NCI-H1417 (cell line): ENCODE data around the gene EPHB2.
"Not testable (repeated sequence)": the region's sequence is repeated elsewhere in the genome, so short reads cannot be mapped to it uniquely, and the experiment has no call there.

Experiments used
- DNase-seq, 3 experiments: peaks; one replicate each; lab custom pipeline; 2025; lab: John Stamatoyannopoulos, UW

The EPHB2 gene

DNA sequence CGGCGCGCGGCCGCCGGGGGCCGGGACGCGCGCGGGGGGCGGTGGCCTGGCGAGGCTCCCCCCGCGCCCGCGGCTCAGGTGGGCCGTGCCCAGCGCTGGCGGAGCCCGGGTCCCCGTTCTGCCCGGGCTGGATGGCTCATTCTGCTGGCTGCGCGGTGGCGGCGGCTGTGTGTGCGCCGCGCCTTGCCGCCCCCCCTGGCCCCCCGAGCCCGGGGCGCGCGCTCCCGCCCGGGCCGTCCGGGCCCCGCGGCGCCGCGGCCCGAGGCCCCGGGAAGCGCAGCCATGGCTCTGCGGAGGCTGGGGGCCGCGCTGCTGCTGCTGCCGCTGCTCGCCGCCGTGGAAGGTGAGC is at the start of gene EPHB2:
Gene EPHB2 (plus strand): TSS at position 139 of the 349 bp plus-strand sequence. CDS start 144 bp downstream, at position 283.
- peak; percentile 52 to 65 (median 63) for DNase-seq

DNA sequence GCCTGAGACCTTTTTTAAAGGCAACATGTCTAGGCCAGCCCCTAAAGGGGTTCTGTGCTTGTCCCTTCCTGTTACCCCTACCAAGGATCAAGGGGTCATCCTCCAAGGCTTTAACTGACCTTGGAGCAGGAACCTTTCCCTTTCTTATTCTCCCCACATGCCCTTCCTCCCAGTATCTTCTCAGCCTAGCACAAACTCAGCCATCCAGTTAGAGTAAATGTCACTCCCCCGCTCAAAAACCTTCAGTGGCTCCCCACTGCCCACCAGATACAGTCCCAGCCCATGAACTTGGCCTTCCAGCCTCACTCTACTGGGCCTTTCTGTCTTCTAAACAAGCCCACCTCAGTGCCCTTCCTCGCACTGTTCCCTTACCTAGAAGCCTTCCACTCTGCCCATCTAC is 48.8 kb upstream of the EPHB2 start:
- no peak for DNase-seq

DNA sequence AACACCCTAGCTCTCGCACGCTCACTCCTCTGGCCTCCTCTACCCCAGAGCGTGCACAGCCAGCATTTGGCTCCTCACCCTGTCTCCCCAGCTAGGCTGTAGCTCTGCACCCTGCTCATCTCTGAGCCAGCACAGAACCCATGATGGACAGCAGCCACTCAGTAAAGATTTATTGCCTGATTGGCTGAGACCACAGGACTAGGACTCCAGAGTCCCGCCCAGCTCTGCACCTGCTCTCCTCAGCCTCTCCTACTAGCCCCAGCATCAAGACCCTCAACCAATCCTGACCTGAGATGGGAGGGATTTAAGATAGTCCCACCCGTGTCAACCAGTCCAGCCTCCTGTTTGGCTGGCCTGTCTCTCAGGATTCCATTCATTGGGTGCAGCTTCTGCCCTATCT is 48.3 kb upstream of the EPHB2 start:
- DNase-seq, result peak in 2 of 3 experiments; percentile 12 to 33

DNA sequence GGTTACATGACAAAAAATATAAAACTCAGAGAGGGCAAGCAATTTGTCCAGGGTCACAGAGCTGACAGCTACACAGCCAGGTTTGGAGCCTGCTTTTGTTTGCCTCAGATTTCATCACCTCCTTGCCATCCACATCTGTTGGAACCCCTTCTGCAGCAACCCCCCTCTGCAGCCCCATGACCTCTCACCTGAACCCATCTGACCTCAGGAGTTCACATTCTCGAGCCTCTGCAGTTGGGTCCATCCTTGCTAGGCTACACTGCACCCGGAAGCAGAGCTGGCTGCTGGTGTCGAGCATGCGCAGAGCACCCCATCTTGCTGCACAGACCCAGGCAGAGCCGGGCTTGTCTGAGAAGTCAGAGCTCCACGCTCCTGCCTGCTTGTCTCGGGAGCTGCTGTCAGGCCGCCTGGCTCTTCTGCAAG is 47.6 kb upstream of the EPHB2 start:
- DNase-seq, result no peak

DNA sequence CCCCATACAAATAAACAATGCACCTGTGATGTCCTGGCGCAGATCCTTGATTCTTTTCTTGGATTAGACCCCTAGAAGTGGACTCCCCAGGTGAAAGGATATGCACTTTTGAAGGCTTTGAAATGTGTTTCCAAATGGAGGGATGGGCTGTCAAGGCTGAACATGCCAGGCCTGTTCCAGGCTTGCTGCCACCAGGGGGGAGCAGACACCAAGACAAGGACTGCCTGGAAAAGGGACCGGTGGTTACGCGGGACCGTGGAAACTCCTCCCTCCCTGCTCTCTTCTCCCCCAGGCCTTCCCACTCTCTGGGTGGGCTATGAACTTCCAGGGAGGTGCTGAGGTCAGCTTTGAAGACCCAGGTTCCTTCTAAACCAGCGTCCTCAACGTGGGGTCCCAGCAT is 44.9 kb upstream of the EPHB2 start:
- DNase-seq, result peak in 2 of 3 experiments; percentile 19 to 55

DNA sequence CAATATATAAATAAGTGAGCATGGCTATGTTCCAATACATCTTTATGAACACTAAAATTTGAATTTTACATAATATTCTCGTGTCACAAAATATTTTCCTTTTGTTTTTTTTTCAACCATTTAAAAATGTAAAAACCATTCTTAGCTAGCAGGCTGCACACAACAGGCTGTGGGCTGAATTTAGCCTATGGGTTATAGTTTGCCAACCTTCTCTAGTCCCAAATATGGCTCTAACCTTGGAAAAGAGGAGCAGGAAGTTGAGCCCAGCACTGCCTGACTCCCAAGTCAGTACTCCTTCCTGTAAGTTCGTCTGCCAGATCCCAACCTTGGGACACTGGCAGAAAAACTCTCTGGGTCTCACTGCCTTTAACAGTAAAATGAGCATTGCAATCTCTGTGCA is 44.2 kb upstream of the EPHB2 start:
- DNase-seq, result no peak

DNA sequence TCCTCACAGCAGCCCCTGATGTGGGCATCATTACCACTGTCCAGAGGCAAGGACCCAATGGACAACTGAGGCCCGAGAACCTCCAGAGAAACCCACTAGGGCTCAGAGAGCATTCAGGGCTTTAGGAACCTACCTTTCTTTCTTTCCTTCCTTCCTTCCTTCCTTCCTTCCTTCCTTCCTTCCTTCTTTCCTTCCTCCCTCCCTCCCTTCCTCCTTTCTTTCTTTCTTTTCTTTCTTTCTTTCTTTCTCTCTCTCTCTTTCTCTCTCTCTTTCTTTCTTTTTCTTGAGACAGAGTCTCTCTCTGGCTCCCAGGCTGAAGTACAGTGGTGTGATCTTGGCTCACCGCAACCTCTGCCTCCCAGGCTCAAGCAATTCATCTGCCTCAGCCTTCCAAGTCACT is 41.8 kb upstream of the EPHB2 start:
- DNase-seq, result not testable (repeated sequence)

DNA sequence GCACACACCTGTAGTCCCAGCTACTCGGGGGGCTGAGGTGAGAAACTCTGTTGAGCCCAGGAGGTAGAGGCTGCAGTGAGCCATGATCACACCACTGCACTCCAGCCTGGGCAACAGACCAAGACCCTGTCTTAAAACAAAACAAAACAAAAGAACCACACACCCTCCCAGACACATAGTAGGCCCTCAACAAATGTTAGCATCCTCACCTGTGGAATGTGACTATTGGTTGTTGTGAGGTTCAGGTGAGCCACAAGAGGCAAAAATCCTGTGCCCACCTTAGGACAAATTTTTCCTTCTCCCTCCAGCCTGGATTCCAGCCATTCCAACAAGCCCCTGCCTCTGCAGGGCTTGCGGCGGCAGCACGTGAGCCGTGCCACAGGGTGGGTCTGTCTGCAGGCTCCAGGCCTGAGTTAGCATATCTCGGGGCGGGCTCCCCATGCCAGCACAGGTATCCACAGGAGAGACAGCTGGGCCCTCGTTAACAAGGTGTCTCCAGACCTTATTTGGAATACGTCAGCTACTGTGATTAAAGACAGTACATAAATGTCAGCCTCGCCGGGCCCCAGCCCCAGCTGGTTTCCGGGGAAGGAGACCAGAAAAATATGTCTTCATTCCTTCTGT is 40.2 kb upstream of the EPHB2 start:
- peak in 1 of 3 experiments; percentile 18 for DNase-seq

DNA sequence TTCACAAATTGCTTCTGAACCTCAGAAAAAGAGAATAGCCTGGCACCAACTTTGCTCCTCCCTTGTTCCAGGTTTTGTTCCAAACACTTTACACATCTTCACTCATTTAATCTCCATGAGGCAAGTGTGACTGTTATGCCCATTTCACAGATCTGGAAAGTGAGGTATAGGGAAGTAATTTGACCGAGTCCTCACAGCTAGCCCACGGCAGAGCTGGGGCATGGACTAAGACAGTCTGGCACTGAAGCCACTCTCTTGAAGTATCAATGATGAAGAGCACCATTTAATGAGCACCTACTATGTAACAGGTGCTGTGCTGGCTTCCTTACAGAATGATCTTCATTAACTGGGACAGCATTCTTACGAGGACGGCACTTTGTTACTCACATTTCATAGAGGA is 38.6 kb upstream of the EPHB2 start:
- DNase-seq, result no peak

DNA sequence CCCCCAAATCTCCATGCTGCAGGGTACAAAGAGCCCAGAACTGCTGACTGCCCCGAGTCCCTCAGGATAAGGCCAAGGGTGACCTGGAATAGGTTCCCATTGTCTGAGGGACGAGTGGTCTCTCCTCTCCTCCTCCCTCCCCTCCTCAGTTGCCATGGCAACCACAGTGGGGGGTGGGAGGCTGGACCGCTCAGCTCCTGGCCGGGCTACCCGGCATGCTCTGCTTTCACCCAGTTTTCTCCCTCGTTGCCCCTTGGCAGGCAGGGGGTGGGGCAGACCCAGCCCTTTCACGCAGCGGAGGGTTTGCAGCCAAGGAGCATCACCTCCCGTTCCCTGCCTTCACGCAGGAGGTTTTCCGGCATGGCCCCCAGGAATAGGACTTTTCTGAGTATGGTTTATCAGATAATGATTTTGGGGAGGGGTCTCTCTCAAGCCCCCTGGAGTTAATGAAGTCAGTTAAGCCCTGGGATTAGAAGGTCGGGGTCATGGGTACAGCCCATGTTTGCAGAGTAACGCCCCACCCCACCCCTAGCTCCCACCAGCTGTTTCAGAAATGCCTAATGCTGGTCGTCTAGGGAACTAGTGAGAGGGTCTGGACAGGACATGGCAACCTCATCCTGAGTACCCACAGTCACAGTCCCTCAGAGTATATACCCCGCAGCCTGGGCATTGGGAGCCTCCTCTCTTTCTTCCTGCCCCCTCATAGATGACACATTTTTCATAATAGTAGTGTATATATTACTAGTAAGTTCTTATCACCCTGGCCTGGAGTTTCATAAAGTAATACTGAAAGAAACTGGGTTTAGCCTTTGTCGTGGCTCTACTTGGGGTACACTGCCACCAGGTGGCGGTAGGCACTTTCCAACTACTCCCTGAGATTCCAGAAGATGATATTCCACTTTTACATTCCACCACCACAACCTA is 36.9 kb upstream of the EPHB2 start:
- DNase-seq, result peak; percentile 29 to 85 (median 64)

DNA sequence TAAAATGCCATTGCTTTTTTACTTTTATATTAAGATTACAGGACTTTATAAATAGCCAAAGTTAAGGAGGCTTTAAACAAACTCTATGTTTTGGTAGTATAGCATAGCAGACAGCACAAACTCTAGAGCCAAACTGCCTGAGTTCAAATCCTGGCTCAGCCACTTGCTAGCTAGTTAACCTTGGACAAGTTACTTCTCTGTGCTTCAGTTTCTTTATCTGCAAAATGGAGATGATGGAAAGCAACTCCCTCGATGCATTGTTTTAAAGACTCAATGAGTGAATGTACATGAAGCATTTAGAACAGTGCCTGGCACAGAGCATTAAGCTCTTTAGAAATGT is 36.3 kb upstream of the EPHB2 start:
- no peak for DNase-seq

DNA sequence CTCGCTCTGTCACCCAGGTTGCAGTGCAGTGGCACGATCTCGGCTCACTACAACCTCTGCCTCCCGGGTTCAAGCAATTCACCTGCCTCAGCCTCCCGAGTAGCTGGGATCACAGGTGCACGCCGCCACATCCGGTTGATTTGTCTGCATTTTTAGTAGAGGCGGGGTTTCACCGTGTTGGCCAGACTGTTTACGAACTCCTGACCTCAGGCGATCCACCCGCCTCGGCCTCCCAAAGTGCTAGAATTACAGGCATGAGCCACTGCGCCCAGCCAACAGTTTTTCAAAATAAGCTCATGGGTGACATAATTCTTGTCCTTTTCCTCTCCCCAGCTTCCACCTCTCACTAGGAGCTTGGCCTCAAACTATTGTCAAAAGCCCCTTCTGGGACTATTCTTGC is 34.5 kb upstream of the EPHB2 start:
- not testable (repeated sequence) for DNase-seq

DNA sequence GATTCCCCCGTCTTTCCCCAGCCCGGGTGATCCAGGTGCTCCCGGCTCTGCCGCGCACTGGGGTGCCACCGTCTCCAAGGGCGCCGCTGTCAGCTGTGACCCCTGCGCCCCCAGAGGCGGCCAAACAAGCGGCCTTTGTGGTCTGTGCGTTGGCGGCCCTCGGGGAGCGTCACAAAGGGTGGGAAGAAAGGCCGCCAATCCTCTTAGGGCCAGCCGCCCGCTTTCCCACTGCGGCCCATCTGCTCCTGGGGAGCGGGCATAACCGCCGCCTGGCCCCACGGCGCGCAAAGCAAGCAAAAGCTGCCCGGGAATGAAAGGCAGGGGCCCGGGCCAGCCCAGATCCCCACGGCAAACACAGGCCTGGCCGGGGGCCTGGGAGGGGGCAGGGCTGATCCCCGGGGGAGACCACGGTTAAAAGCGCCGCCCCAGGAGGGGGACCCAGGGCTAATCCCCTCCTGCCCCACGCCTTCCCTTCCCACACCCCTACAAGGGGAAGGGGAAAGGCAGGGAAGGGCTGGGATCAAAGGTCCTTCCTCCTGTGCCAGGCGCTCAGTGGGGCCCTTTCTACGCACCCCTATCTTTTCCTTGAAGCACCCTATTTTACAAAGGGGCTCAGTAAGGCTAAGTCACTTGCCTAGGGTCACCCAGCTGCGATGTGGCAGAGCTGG is 33.6 kb upstream of the EPHB2 start:
- DNase-seq, result no peak

DNA sequence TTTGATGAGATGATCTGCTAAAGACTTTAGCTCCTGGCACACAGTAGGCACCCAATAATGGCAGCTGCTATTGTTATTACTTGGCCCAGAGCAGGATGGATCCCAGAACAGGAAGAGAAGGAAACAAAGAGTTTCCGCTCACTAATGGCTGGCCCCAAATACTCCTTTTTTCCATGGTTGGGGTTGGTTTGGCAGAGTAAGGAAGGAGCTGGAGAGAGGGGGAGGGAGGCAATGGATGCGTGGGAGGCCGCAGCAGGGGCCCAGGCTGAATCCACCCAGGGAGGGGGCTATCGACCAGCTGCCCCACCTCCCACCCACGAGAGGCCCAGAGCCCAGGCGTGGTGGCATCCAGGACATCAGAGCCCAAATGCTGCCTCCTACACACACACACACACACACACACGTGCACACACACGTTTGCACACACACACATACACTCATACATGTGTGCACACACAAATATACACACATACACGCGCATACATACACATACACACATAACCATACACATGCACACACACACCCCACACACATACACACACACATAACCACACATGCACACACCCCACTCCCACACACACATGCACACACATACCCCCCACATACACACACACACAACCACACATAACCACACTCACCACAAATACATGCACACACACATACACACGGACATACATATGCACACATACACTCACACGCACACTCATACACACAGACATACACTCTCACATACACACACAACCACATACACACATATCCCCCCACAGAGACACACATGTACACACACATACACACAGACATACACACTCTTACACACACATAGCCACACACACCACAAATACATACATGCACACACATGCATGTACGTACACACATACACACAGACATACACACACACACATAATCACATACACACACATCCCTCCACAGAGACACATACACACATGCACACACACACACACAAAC is 32.4 kb upstream of the EPHB2 start:
- DNase-seq, result no peak

DNA sequence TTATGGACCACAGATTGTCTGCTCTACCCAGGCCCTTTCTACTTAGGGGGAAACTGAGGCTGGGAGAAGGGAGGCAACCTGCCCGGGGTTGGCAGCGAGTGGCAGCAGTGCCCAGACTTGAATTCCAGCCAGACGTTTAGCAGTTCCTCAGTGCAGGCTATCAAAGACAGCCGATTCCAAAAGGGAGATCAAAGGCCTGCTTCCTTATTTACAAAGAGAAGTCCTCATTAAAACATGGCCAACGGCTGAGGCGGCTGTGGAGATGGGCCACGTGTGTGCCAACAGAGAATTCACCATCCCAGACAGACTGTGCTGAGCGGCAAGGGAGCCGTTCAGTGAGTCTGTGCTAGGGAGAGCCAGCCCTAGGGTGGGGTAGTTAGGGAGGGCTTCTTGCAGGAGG is 29.9 kb upstream of the EPHB2 start:
- DNase-seq, result no peak

DNA sequence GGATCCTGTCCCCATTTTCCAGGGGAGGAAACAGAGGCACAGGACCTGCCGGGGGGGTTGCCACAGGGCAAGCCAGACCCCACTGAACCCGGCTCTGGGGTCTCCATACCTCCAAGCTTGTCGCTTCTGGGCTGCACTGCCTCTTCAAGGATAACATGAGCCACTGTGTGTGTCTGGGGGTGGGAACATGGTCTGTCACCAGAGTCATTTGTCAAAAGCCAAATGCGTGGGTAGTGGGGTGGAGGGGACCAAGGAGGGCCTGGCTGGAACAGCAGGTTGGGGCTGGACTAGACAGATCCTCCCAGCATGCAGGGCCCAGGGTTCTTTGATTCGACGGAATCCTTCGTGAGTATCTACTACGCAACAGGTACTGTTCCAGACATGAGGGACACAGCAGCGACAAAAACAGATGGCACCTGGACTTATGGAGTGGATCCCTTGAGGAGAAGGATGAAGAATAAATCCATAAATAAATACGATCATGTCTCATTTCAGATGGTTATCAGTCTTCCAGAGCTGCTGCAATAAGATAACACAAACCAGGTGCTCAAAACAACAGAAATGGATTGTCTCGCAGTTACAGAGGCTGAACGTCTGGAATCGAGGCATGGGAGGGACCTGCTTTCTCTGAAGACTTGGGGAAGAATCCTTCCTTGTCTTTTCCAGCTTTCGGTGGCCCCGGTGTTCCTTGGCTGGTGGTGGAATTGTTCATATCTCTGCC is 28.9 kb upstream of the EPHB2 start:
- no peak for DNase-seq

DNA sequence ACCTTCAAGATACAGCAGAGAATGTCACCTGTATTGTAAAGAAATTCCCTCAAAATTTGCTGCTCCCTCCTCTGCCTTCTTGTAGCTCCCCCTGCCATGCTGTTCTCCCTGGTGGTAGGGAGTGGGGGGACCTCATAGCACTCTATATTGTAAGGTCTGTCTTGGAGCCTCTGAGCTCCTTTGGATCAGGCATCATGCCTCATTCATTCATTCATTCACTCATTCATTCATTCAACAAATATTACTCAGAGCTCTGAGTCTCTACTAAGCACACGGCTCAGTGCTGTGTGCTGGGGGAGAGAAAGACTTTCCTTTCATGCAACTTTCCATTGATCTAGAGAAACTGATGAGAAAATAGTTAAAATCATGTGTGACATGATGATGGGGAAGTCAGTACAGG is 27.1 kb upstream of the EPHB2 start:
- no peak for DNase-seq

DNA sequence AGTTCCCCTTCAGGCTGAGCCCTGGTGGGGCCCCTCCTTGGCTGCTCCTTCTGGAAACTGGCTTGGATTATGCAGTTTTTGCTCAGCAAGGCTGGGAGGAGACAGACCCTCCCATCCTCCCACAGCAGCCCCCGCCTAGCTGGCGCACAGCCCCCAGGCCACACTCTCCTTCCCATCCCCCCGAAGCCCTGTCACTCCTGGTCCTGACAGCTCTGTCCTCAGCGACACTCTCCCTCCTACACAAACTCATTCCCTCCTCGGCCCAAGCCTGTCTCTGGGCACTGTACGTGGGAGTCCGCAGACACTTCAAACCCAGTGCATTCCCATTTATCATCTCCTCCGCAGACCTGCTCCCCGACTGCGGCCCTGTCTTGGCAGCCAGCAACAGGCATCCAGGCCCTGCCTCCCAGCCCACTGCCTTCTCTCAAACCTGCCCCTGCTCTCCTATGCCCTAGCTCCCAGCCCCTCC is 25.0 kb upstream of the EPHB2 start:
- DNase-seq, result no peak

DNA sequence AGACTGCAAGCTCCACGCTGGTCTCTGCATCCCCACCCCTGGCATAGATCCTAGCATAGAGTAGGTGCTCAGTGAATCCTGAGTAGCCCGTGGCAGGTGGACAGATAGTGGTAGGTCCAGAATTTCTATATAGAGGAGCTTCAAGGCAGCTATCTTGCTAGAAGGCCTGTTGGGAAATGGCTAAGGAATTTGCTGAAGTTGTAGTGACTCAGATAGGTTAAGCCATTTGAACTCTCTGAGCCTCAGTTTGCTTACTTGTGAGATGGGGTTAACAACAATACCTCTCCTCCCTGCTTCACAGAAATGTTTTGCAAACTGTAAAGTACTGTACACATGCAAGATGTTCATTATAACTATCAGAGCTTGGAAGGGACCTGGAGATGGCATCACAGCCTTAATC is 23.4 kb upstream of the EPHB2 start:
- DNase-seq, result no peak

DNA sequence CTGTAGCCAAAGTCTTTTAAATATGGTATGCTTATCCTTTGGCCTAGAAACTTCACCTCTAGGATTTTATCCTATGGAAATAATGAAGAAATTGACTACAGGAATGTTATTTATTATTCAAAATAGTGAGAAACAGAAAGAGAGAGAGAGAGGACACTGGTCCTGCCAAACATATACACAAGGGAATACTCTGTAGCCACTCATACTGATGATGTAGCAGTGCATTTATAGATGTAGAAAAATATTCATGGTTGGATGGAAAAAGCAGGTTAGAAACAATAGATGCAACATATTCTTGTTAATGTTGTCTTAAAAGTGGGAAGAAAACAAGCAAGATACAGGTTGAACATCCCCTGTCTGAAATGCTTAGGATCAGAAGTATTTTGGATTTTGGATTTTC is 22.2 kb upstream of the EPHB2 start:
- DNase-seq, result no peak

DNA sequence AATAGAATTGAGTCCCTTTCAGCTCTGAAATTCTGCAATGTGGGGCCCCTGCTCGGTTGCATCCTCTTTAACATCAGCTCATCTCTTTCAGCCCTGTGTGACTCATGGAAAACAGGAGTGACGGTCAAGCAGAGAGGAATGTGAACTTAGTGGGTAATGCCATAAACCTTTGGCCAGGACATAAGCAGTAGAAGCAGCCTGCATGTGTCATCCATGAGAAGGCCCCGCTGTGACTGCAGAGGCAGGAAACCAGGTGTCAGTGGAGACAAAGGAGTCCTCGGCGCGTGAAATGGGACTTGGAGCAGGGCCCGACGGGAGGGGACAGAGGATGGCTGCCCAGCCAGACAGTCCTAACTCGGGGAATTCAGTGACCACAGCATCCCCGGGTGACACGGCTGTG is 21.1 kb upstream of the EPHB2 start:
- peak in 2 of 3 experiments; percentile 60 to 82 for DNase-seq
